Right lobe of liver (tissue), 6 donors: ENCODE measurements around the gene CTPS2. TPM values are rescaled to one million over a fixed set of nuclear protein-coding genes. Genes with fewer than 3 reads are reported as not detected.

ENCODE experiments used
- ATAC-seq, 4 donors: fragments of 200-7000 bp; cut with Tn5 transposase; one replicate each; pipeline ENCODE4 v1.9.1; 2020; ENCODE audit warnings: mild to moderate bottlenecking in 4 of 4, moderate library complexity in 4 of 4
- DNase-seq, 3 donors: peaks; one replicate each; pipeline ENCODE4 v3.0.0-alpha.2; 2020
- H3K27ac ChIP-seq, 3 donors: fragments of 200-600 bp; one replicate each; pipeline ENCODE4 v1.8.0; 2022
- H3K27me3 ChIP-seq, 2 donors: fragments of 200-600 bp; one replicate each; pipeline ENCODE4 v1.8.0; 2022
- H3K36me3 ChIP-seq, 4 donors: fragments of 200-600 bp; sonication (generic) in 1 of 4; one replicate each; pipeline versions ENCODE4 v1.5.1 to v1.8.0; 2017 to 2022; ENCODE audit warnings: control low read depth in 1 of 4
- H3K4me1 ChIP-seq, 4 donors: fragments of 200-600 bp; sonication (generic) in 1 of 4; one replicate each; pipeline versions ENCODE4 v1.5.1 to v1.8.0; 2017 to 2022; ENCODE audit warnings: control low read depth in 1 of 4
- H3K4me3 ChIP-seq, 3 donors: fragments of 200-600 bp; one replicate each; pipeline ENCODE4 v1.8.0; 2022
- H3K9me3 ChIP-seq, 4 donors: fragments of 200-600 bp; sonication (generic) in 1 of 4; one replicate each; pipeline versions ENCODE4 v1.5.1 to v1.8.0; 2017 to 2022; ENCODE audit warnings: control low read depth in 1 of 4
- CTCF ChIP-seq, 4 donors: fragments of 200-600 bp in 3 of 4; fragments of 450-650 bp in 1 of 4; IDR thresholded peaks; one replicate each; pipeline versions ENCODE4 v1.5.1 to v1.8.0; 2016 to 2022; ENCODE audit warnings: antibody characterized with exemption in 4 of 4, mild to moderate bottlenecking in 2 of 4
- POLR2A ChIP-seq: fragments of 450-650 bp; IDR thresholded peaks from one replicate; pipeline ENCODE4 v1.6.1; 2017; ENCODE audit warnings: antibody characterized with exemption, mild to moderate bottlenecking
- WGBS: methylation state at CpG from one replicate; pipeline ENCODE4 v1.1.6; 2018; ENCODE audit warnings: low coverage, low lambda C conversion rate; ENCODE audit not compliant: insufficient coverage; ENCODE audit errors: missing lambda C conversion rate; 5-methylcytosine and 5-hydroxymethylcytosine counted together
- intact Hi-C, 2 donors: fragments of 100-400 bp; cut with DNase I; formaldehyde crosslinking; loops; one replicate each; pipeline versions ENCODE4 v1.11.2 to v1.14.1; 2022
- total RNA-seq, 6 experiments: library from RNA; depleted of rRNA in 2 of 6; stranded (reverse); fragments of >200 nt in 2 of 6; fragmentation: NEBNext Ultra II Directional in 3 of 6; extraction: Animal tissue kit (Norgen Biotek cat#: 25700) in 3 of 6; gene quantifications; one replicate each; pipeline versions ENCODE4 v1.1.0 to v1.2.4, GENCODE V29; 2016 to 2023
- donor health status: DM: no; HTN: yes; CAD: no.
- donor health status: DM: no; HTN: no; CAD: no.
- donor health status: DM: no; HTN: no; CAD: no.
- donor health status: DM: no; HTN: yes; CAD: no.
- donor health status: DM: no; HTN: yes; CAD: no.

CTPS2 gene
- total RNA-seq, 6 experiments from 2014 or later, result 5.0 to 10.3 (median 8.8) TPM

- WGBS, result 66% methylated on average over 3 of the region's 3 CpGs
- H3K27ac ChIP-seq, result no peak overlapping the region
- TF ChIP-seq CTCF (IDR thresholded peaks at IDR 0.05), result no peak
- no peak for TF ChIP-seq POLR2A
Observed at GRCh38 chrX:16687514-16687913, 25.0 kb downstream of the CTPS2 start.

GRCh38 chrX:16683007-16683664 lies 29.3 kb downstream of the CTPS2 start:
- Histone ChIP-seq H3K27me3 (no peaks in the 10 kb centered on the region), H3K9me3 (no peaks in the 10 kb centered on the region), H3K4me1 (no peaks in the 10 kb centered on the region), H3K4me3 (no peak overlapping the region), H3K27ac (peak overlapping the region in 2 of 3 donors; percentile 27 to 60), H3K36me3 (no peaks in the 10 kb centered on the region)
- intact Hi-C loops, result no loop called here
- ATAC-seq (peak; percentile 85 to 98 (median 92)), DNase-seq (peak in 1 of 3 donors; percentile 50)
- TF ChIP-seq POLR2A (no peak), CTCF (IDR thresholded peaks at IDR 0.05) (no peak)
- 57% methylated on average over 7 of the region's 7 CpGs for WGBS

More at GRCh38 chrX:16687514-16687913, 25.0 kb downstream of the CTPS2 start:
- Histone ChIP-seq H3K36me3 (peaks cover 0 to 7% (median 0%) of the 10 kb centered on the region in 4 donors), H3K27me3 (no peaks in the 10 kb centered on the region), H3K4me3 (no peak overlapping the region), H3K9me3 (no peaks in the 10 kb centered on the region), H3K4me1 (no peaks in the 10 kb centered on the region)
- intact Hi-C loops, result no loop called here
- DNase-seq (no peak), ATAC-seq (no peak)

DNA sequence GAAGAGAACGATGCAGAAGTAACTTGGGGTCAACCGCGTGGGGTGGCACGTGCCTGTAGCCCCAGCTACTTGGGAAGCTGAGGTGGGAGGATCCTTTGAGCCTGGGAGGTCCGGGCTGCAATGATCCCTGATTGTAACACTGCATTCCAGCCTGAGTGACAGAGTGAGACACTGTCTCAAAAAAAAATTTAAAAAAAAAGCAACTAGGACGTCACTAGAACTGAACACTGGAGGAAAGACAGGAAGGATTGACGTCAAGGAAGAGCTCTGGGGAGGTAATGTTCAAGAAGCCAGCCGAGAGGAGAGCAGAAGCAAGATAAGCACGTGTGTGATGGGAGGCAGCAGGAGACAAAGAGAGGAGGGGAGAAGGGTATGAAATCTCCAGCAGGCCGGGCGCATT lies 33.8 kb downstream of the CTPS2 start:
- DNase-seq, result no peak
- no peak overlapping the region for H3K27ac ChIP-seq
- 57% methylated on average over 9 of the region's 11 CpGs for WGBS
- TF ChIP-seq CTCF (IDR thresholded peaks at IDR 0.05) (no peak), POLR2A (no peak)
- H3K9me3 ChIP-seq, result no peaks in the 10 kb centered on the region
- no peaks in the 10 kb centered on the region for H3K4me1 ChIP-seq
- no peaks in the 10 kb centered on the region for H3K27me3 ChIP-seq
- intact Hi-C loops, result no loop called here
- H3K4me3 ChIP-seq, result no peak overlapping the region
- peaks cover 0 to 10% (median 0%) of the 10 kb centered on the region in 4 donors for H3K36me3 ChIP-seq
- ATAC-seq, result peak; percentile 14 to 62 (median 38)

DNA sequence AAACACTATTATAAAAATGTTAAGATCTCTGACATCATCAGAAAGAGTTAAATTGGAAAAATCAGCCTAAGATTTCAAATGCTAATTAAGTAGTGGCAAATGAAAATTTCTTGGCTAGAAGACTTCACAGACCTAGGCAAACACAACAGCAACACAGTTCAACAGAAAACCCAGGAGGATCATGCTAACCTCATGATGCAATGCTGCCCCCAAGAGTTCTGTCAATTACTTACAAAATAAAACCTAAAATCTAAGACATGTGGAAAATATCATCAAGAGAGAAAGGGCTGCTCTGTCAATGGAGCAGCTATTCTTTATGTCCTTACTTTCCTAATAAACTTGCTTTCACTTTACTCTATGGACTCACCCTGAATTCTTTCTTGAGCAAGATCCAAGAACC lies 41.5 kb downstream of the CTPS2 start:
- Histone ChIP-seq H3K27ac (no peak overlapping the region), H3K9me3 (no peaks in the 10 kb centered on the region), H3K27me3 (no peaks in the 10 kb centered on the region), H3K4me1 (no peaks in the 10 kb centered on the region), H3K4me3 (no peak overlapping the region), H3K36me3 (peaks cover 0 to 2% (median 0%) of the 10 kb centered on the region in 4 donors)
- TF ChIP-seq CTCF (IDR thresholded peaks at IDR 0.05), result peak in 3 of 4 donors; percentile 28 to 43 (median 31)
- TF ChIP-seq POLR2A, result no peak
- no peak for DNase-seq
- peak in 3 of 4 donors; percentile 53 to 67 (median 67) for ATAC-seq
- intact Hi-C loops, result no loop called here
